SK-N-MC (cell line): ENCODE measurements around the gene UNC5C.

Experiments
- EZH2 ChIP-seq: fragments of 200-600 bp; sonication (generic); IDR thresholded peaks from one replicate; pipeline ENCODE4 v1.6.1; 2017; ENCODE audit warnings: antibody characterized with exemption
- FOXP2 ChIP-seq: optimal IDR thresholded peaks from 2 replicates; pipeline ENCODE3; 2011; ENCODE audit warnings: mild to moderate bottlenecking, moderate library complexity; ENCODE audit not compliant: insufficient read depth; ENCODE audit errors: extremely low read length, control extremely low read depth
- POLR2AphosphoS5 ChIP-seq: IDR thresholded peaks from 2 replicates; pipeline ENCODE4 v1.6.1; 2012; ENCODE audit warnings: mild to moderate bottlenecking, low read depth, low read length, borderline replicate concordance

DNA sequence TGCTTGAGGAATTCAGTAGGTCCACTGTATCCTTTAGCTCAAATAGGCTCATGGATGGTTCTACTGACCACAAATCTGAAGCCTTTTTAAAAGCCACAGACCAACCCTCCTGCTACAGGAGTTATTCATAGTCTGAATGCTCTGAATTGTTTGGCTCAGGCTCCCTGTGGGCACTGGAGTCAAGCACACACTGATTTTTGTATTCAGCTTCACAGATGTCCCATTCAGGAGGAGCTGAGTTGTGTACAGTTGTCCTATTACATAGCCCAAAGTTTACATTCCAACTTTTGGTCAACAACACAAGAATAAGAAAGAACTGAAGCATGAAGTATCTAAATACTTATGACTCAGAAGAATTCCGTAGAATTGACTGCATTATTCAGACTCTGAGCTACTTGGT lies 243.9 kb downstream of the UNC5C start:
- TF ChIP-seq POLR2AphosphoS5 (no peak), EZH2 (no peak), FOXP2 (no peak)
